Endodermal cell (in vitro differentiated cells): ENCODE measurements around the gene LAMP1. TPM values are rescaled to one million over a fixed set of nuclear protein-coding genes. Genes with fewer than 3 reads are reported as not detected.

Source experiments
- DNase-seq: peaks from one replicate; pipeline ENCODE4 v3.0.0-alpha.2; 2017
- H3K27ac ChIP-seq: 2 replicates; pipeline ENCODE4 v1.5.1; 2013; ENCODE audit warnings: mild to moderate bottlenecking, low read depth, low read length, moderate library complexity
- H3K27me3 ChIP-seq: 2 replicates; pipeline ENCODE4 v1.6.1; 2013; ENCODE audit warnings: mild to moderate bottlenecking, low read length, moderate library complexity; ENCODE audit not compliant: insufficient read depth, control insufficient read depth, poor library complexity, severe bottlenecking
- H3K36me3 ChIP-seq: 2 replicates; pipeline ENCODE4 v1.7.0; 2013; ENCODE audit warnings: mild to moderate bottlenecking, low read length, moderate library complexity; ENCODE audit not compliant: control insufficient read depth, insufficient read depth
- H3K4me1 ChIP-seq: one replicate; pipeline ENCODE4 v1.7.0; 2013; ENCODE audit warnings: low read length; ENCODE audit not compliant: control insufficient read depth, insufficient read depth
- H3K4me3 ChIP-seq: 2 replicates; pipeline ENCODE4 v1.5.1; 2013; ENCODE audit warnings: mild to moderate bottlenecking, low read length, moderate library complexity
- H3K9ac ChIP-seq: 2 replicates; pipeline ENCODE4 v1.6.1; 2013; ENCODE audit warnings: mild to moderate bottlenecking, low read length, moderate library complexity; ENCODE audit not compliant: poor library complexity, severe bottlenecking; ENCODE audit errors: extremely low read depth
- H3K9me3 ChIP-seq: 2 replicates; pipeline ENCODE4 v1.6.1; 2013; ENCODE audit warnings: mild to moderate bottlenecking, low read length, moderate library complexity; ENCODE audit not compliant: control insufficient read depth
- H3K27ac Mint-ChIP-seq: 2 replicates; pipeline ENCODE4 v1.8.0; 2020; ENCODE audit warnings: mixed read lengths
- H3K27me3 Mint-ChIP-seq: 2 replicates; pipeline ENCODE4 v1.8.0; 2021; ENCODE audit warnings: mild to moderate bottlenecking, mixed read lengths; ENCODE audit not compliant: insufficient read depth
- H3K36me3 Mint-ChIP-seq: 2 replicates; pipeline ENCODE4 v1.8.0; 2020; ENCODE audit warnings: low read depth, mixed read lengths
- H3K4me1 Mint-ChIP-seq: 2 replicates; pipeline ENCODE4 v1.8.0; 2020; ENCODE audit warnings: mixed read lengths
- H3K4me3 Mint-ChIP-seq: 2 replicates; pipeline ENCODE4 v1.8.0; 2020; ENCODE audit warnings: mild to moderate bottlenecking, moderate library complexity, mixed read lengths
- H3K9me3 Mint-ChIP-seq: 2 replicates; pipeline ENCODE4 v1.8.0; 2020; ENCODE audit warnings: mild to moderate bottlenecking, mixed read lengths
- CTCF ChIP-seq: fragments of 200-600 bp; sonication (generic); conservative IDR thresholded peaks from 2 replicates; pipeline ENCODE4 v1.5.0; 2021; ENCODE audit warnings: antibody characterized with exemption, mild to moderate bottlenecking
- WGBS, 2 experiments: methylation state at CpG; one replicate each; pipeline versions ENCODE4 v1.1.5 to v1.1.7; 2013; ENCODE audit warnings: missing lambda C conversion rate in 2 of 2, mixed read lengths in 1 of 2; ENCODE audit not compliant: insufficient coverage in 1 of 2, insufficient read length in 1 of 2; 5-methylcytosine and 5-hydroxymethylcytosine counted together
- total RNA-seq, 2 donors: library from RNA; stranded (reverse); fragmentation: NEBNext Ultra II Directional in 1 of 2; extraction: Animal tissue kit (Norgen Biotek cat#: 25700) in 1 of 2; gene quantifications; 2 replicates in 1 of 2; 3 replicates in 1 of 2; pipeline ENCODE4 v1.2.1, GENCODE V29; 2021

The LAMP1 gene
- total RNA-seq, 2 donors from 2014 or later: 153 to 160 TPM

GRCh38 chr13:113355621-113356020 lies 58.6 kb downstream of the LAMP1 start:
- no peak for DNase-seq
- 90 to 93% methylated on average over 2 to 10 of the region's 10 CpGs for WGBS, 2 experiments
- Histone ChIP-seq H3K27ac (no peak overlapping the region), H3K9me3 (no peaks in the 10 kb centered on the region), H3K36me3 (peaks cover 19% of the 10 kb centered on the region), H3K4me1 (no peaks in the 10 kb centered on the region), H3K27me3 (no peaks in the 10 kb centered on the region), H3K9ac (no peak overlapping the region), H3K4me3 (no peak overlapping the region)
- Mint-ChIP-seq H3K27ac (peak overlapping the region; percentile 11), H3K4me3 (no peak overlapping the region), H3K36me3 (peaks cover 52% of the 10 kb centered on the region), H3K9me3 (no peaks in the 10 kb centered on the region), H3K27me3 (no peaks in the 10 kb centered on the region), H3K4me1 (no peaks in the 10 kb centered on the region)
- no peak for TF ChIP-seq CTCF

GRCh38 chr13:113356596-113356995 lies 59.6 kb downstream of the LAMP1 start:
- Histone ChIP-seq H3K27me3 (no peaks in the 10 kb centered on the region), H3K9ac (no peak overlapping the region), H3K36me3 (peaks cover 19% of the 10 kb centered on the region), H3K4me1 (no peaks in the 10 kb centered on the region), H3K9me3 (no peaks in the 10 kb centered on the region), H3K27ac (no peak overlapping the region), H3K4me3 (no peak overlapping the region)
- DNase-seq: no peak
- no peak for TF ChIP-seq CTCF
- no peaks in the 10 kb centered on the region for H3K4me1 Mint-ChIP-seq
- WGBS, 2 experiments: 67 to 70% methylated on average over 4 of the region's 4 CpGs
- H3K27me3 Mint-ChIP-seq: no peaks in the 10 kb centered on the region
- H3K4me3 Mint-ChIP-seq: no peak overlapping the region
- H3K9me3 Mint-ChIP-seq: no peaks in the 10 kb centered on the region
- peaks cover 50% of the 10 kb centered on the region for H3K36me3 Mint-ChIP-seq
- no peak overlapping the region for H3K27ac Mint-ChIP-seq

- Mint-ChIP-seq H3K9me3 (no peaks in the 10 kb centered on the region), H3K27ac (no peak overlapping the region), H3K27me3 (no peaks in the 10 kb centered on the region), H3K36me3 (peaks cover 50% of the 10 kb centered on the region), H3K4me3 (no peak overlapping the region), H3K4me1 (peaks cover 2% of the 10 kb centered on the region)
- Histone ChIP-seq H3K4me3 (no peak overlapping the region), H3K27me3 (no peaks in the 10 kb centered on the region), H3K9me3 (no peaks in the 10 kb centered on the region), H3K27ac (no peak overlapping the region), H3K9ac (no peak overlapping the region), H3K4me1 (no peaks in the 10 kb centered on the region), H3K36me3 (peaks cover 19% of the 10 kb centered on the region)
- WGBS, 2 experiments: 88 to 93% methylated on average over 4 to 5 of the region's 5 CpGs
- TF ChIP-seq CTCF: no peak
- DNase-seq: no peak
Measured at GRCh38 chr13:113357529-113357928, 60.5 kb downstream of the LAMP1 start.
